ENCODE results near the gene MEPCE.
"Not testable (repeated sequence)": the region's sequence is repeated elsewhere in the genome, so short reads cannot be mapped to it uniquely, and the experiment has no call there.

Gene MEPCE, protein sequence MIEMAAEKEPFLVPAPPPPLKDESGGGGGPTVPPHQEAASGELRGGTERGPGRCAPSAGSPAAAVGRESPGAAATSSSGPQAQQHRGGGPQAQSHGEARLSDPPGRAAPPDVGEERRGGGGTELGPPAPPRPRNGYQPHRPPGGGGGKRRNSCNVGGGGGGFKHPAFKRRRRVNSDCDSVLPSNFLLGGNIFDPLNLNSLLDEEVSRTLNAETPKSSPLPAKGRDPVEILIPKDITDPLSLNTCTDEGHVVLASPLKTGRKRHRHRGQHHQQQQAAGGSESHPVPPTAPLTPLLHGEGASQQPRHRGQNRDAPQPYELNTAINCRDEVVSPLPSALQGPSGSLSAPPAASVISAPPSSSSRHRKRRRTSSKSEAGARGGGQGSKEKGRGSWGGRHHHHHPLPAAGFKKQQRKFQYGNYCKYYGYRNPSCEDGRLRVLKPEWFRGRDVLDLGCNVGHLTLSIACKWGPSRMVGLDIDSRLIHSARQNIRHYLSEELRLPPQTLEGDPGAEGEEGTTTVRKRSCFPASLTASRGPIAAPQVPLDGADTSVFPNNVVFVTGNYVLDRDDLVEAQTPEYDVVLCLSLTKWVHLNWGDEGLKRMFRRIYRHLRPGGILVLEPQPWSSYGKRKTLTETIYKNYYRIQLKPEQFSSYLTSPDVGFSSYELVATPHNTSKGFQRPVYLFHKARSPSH

DNA sequence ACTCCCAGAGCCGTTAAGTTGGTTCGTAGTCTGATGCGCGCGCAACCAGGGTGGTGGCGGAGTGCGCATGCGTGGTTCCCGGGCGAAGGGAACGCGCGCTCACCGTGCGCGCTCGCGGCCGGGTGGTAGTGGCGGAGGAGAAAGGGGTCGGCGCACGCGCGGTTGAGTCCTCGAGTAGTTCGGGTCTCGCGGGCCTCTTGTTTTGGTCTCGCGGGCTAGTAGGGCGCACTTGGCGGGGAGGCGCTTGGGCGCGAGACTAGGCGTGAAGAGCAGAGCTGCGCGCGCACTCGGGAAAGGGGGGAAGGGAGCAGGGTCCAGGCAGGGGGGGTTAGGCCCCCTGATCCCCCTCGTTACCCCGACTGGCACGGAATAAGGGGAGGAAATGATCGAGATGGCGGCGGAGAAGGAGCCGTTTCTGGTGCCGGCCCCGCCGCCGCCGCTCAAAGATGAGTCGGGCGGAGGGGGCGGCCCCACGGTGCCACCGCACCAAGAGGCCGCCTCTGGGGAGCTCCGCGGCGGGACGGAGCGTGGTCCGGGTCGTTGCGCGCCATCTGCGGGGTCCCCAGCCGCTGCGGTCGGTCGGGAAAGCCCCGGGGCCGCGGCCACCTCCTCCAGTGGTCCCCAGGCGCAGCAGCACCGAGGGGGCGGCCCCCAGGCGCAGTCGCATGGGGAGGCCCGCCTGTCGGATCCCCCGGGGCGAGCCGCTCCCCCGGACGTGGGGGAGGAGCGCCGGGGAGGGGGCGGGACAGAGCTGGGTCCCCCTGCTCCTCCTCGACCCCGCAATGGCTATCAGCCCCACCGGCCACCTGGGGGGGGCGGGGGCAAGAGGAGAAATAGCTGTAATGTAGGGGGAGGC is at the start of gene MEPCE:
MEPCE (plus strand) TSS at position 195 of the 856 bp plus-strand sequence; CDS start at position 383, 188 bp downstream.
- TF ChIP-seq, protein P1, sequence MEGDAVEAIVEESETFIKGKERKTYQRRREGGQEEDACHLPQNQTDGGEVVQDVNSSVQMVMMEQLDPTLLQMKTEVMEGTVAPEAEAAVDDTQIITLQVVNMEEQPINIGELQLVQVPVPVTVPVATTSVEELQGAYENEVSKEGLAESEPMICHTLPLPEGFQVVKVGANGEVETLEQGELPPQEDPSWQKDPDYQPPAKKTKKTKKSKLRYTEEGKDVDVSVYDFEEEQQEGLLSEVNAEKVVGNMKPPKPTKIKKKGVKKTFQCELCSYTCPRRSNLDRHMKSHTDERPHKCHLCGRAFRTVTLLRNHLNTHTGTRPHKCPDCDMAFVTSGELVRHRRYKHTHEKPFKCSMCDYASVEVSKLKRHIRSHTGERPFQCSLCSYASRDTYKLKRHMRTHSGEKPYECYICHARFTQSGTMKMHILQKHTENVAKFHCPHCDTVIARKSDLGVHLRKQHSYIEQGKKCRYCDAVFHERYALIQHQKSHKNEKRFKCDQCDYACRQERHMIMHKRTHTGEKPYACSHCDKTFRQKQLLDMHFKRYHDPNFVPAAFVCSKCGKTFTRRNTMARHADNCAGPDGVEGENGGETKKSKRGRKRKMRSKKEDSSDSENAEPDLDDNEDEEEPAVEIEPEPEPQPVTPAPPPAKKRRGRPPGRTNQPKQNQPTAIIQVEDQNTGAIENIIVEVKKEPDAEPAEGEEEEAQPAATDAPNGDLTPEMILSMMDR (IDR thresholded peaks at IDR 0.05; ENCODE audit: insufficient read depth, low read depth, low read length, missing control alignments) = no peak
- peak; percentile 98 for DNase-seq (ENCODE audit: low read depth)
- H3K4me3 ChIP-seq (ENCODE audit: low read depth, low read length) = peak within 1 kb of the TSS; percentile 64

- no peak overlapping the region for H3K4me3 ChIP-seq (ENCODE audit: low read depth, low read length)
- TF ChIP-seq, protein P1 (IDR thresholded peaks at IDR 0.05; ENCODE audit: insufficient read depth, low read depth, low read length, missing control alignments) = no peak
- no peak for DNase-seq (ENCODE audit: low read depth)
These were observed 49.4 kb upstream of the MEPCE start for GRCh38 chr7:100380196-100380595.

GRCh38 chr7:100381531-100382233 is 47.9 kb upstream of the MEPCE start:
- DNase-seq (ENCODE audit: low read depth); H3K4me3 ChIP-seq (ENCODE audit: low read depth, low read length): not testable (repeated sequence)

GRCh38 chr7:100382234-100382853 is 47.3 kb upstream of the MEPCE start:
- DNase-seq (ENCODE audit: low read depth); H3K4me3 ChIP-seq (ENCODE audit: low read depth, low read length): not testable (repeated sequence)

- H3K4me3 ChIP-seq (ENCODE audit: low read depth, low read length) = no peak overlapping the region
- TF ChIP-seq, protein P1 (IDR thresholded peaks at IDR 0.05; ENCODE audit: insufficient read depth, low read depth, low read length, missing control alignments) = no peak
- DNase-seq (ENCODE audit: low read depth) = no peak
These were observed 44.9 kb upstream of the MEPCE start for GRCh38 chr7:100384628-100385294.

DNA sequence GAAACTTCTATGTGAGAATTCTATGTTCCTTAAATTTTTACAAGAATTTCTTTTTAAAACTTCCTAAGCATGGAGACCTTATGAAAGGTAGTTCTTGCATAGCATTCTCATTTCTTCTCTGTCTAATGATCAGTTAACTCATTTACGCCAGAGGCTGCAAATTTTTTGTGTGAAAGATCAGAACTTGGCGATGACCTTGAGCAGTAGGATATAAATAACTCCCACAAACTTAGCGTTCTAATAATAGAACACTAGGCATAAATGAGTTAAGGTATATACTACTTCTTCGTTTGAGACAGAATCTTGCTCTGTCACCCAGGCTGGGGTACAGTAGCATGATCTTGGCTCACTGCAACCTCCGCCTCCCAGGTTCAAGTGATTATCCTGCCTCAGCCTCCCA is 42.7 kb upstream of the MEPCE start:
- no peak overlapping the region for H3K4me3 ChIP-seq (ENCODE audit: low read depth, low read length)
- TF ChIP-seq, protein P1 (IDR thresholded peaks at IDR 0.05; ENCODE audit: insufficient read depth, low read depth, low read length, missing control alignments) = no peak
- DNase-seq (ENCODE audit: low read depth) = no peak

DNA sequence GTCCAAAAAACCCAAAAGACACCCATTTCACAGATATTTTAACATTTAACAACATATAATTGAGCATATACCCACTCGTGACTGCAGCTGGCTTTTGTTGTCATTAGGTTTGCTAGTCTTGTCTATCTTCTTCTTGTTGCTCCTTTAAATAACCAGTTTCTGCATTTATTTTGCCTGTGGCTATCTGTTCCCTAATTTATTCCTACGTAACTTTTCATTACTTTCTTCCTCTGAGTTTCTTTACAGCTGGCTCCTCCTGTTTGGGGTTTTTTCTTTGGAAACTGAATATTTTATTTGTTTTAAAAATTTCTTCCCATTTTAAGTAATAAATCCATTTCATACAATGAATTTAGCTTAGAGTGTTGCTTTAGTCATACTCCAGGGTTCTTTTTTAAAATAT is 41.9 kb upstream of the MEPCE start:
- TF ChIP-seq, protein P1 (IDR thresholded peaks at IDR 0.05; ENCODE audit: insufficient read depth, low read depth, low read length, missing control alignments) = no peak
- DNase-seq (ENCODE audit: low read depth) = no peak
- no peak overlapping the region for H3K4me3 ChIP-seq (ENCODE audit: low read depth, low read length)

Measured in GM12865 (cell line).